Right cardiac atrium (tissue), 5 donors: ENCODE measurements around the gene RBKS. TPM values are rescaled to one million over a fixed set of nuclear protein-coding genes. Genes with fewer than 3 reads are reported as not detected.

Experiments
- ATAC-seq, 2 donors: fragments of 200-7000 bp; cut with Tn5 transposase; one replicate each; pipeline versions ENCODE4 v1.8.0 to v1.9.1; 2020; ENCODE audit warnings: moderate library complexity in 2 of 2, mild to moderate bottlenecking in 1 of 2
- DNase-seq, 3 donors: peaks; one replicate each; pipeline ENCODE4 v3.0.0-alpha.2; 2020
- H3K27ac ChIP-seq: one replicate; pipeline ENCODE4 v1.5.1; 2013; ENCODE audit warnings: mild to moderate bottlenecking, low read length, control low read depth, moderate library complexity
- H3K27me3 ChIP-seq: one replicate; pipeline ENCODE4 v1.6.1; 2013; ENCODE audit not compliant: control insufficient read depth, insufficient read depth
- H3K4me1 ChIP-seq: one replicate; pipeline ENCODE4 v1.6.1; 2013; ENCODE audit warnings: low read length; ENCODE audit not compliant: control insufficient read depth, insufficient read depth
- H3K4me3 ChIP-seq: one replicate; pipeline ENCODE4 v1.5.1; 2013; ENCODE audit warnings: low read length, control low read depth
- H3K9me3 ChIP-seq: one replicate; pipeline ENCODE4 v1.6.1; 2013; ENCODE audit warnings: low read length; ENCODE audit not compliant: control insufficient read depth
- WGBS: extraction: QIAGEN DNeasy Blood & Tissue Kit; methylation state at CpG from one replicate; pipeline ENCODE4 v1.1.7; 2013; 5-methylcytosine and 5-hydroxymethylcytosine counted together
- intact Hi-C, 4 donors: fragments of 100-400 bp; cut with DNase I; formaldehyde crosslinking; loops; one replicate each; pipeline versions ENCODE4 v1.11.0 to v1.14.0; 2022 to 2023
- polyA plus RNA-seq: library from polyadenylated mRNA; stranded (reverse); fragments of 200-250 nt; gene quantifications from one replicate; pipeline ENCODE4 v1.2.3, GENCODE V29; 2013
- total RNA-seq, 4 donors: library from RNA; stranded (reverse); fragmentation: NEBNext Ultra II Directional; extraction: Animal tissue kit (Norgen Biotek cat#: 25700); gene quantifications; one replicate each; pipeline ENCODE4 v1.2.1, GENCODE V29; 2021
- donor health status: healthy with polysubstance abuse.
- donor health status: DM: no; HTN: yes; CAD: no.
- donor health status: DM: no; HTN: no; CAD: no.
- donor health status: DM: no; HTN: yes; CAD: no; lungs with severe emphysema.
- donor health status: DM: yes; HTN: yes; CAD: no.

The RBKS gene
- total and polyA plus RNA-seq, 5 donors = 1.4 to 3.9 (median 2.6) TPM

DNA sequence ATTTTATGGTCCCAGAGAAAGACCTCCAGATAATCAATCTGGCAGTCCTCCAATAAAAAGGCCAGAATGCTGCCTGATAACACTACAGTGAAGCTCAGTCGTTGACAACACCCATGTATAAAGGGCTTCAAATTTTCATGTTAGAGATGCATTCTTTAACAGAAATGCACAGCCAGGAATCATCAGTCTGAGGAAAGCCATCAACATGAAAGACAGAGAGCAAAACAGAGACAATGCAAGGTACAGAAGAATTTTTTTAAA lies 14.1 kb upstream of the RBKS start:
- ATAC-seq (no peak), DNase-seq (no peak)
- Histone ChIP-seq H3K4me1 (peaks cover 7% of the 10 kb centered on the region), H3K27ac (no peak overlapping the region), H3K27me3 (no peaks in the 10 kb centered on the region), H3K9me3 (no peaks in the 10 kb centered on the region), H3K4me3 (no peak overlapping the region)
- 51% methylated on average over 1 of the region's 1 CpG for WGBS
- intact Hi-C loops = no loop called here

DNA sequence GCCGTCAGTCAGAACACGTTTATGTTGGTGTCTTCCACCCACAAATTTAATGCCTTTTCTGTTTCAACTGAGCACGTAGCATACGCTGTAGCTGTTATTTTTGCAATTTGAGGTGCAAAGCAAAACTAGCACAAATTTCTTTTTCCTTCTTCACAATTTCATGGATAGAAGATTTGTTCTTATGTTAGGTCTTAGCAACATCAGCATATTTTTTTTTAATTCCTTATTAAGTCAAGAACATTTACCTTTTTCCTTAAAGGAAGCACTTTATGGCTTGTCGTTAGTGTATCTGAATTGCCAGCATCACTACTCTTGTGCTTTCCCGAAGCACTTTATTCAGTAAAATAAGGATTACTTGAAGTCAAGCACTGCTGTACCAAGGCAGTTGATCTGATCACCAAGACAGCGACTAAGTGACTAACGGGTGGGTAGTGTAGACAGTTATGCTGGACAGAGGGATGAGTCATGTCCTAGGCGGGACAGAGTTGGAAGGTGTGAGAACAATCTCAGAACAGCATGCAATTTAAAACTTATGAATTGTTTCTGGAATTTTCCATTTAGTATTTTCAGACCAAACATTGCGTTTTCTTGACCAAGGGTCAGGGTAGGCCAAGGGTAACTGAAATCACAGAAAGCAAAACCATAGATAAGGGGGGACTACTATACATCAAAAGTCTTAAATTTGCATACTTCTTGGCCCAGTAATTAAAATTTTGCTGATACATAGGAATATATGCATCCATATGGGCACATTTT lies 13.6 kb upstream of the RBKS start:
- WGBS = 87% methylated on average over 10 of the region's 10 CpGs
- Histone ChIP-seq H3K9me3 (no peaks in the 10 kb centered on the region), H3K27me3 (no peaks in the 10 kb centered on the region), H3K4me3 (no peak overlapping the region), H3K4me1 (peaks cover 7% of the 10 kb centered on the region), H3K27ac (no peak overlapping the region)
- intact Hi-C loops = no loop called here
- ATAC-seq (peak in 1 of 2 donors; percentile 89), DNase-seq (no peak)

DNA sequence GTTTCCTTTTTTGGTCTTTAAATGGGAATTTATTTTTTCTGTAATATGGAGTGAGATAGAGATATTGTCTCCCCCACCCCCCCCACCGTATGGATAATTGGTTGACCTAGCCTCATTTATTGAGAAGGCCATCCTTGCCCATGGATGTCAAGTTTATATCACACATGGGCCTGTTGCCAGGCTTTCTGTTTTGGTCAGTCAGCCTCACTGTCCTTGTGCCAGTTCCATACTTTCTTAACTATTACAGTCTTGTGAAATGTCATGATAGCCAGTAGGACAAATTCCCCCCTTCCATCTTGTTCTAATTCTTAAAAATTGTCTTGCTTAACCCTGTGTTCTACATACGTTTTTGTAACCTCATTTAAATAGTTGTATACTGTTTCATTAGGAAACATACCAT lies 12.8 kb upstream of the RBKS start:
- ATAC-seq (no peak), DNase-seq (no peak)
- no peak overlapping the region for H3K4me3 ChIP-seq
- no peaks in the 10 kb centered on the region for H3K9me3 ChIP-seq
- H3K4me1 ChIP-seq = peaks cover 7% of the 10 kb centered on the region
- H3K27ac ChIP-seq = no peak overlapping the region
- intact Hi-C loops = no loop called here
- 69% methylated on average over 2 of the region's 2 CpGs for WGBS
- no peaks in the 10 kb centered on the region for H3K27me3 ChIP-seq

DNA sequence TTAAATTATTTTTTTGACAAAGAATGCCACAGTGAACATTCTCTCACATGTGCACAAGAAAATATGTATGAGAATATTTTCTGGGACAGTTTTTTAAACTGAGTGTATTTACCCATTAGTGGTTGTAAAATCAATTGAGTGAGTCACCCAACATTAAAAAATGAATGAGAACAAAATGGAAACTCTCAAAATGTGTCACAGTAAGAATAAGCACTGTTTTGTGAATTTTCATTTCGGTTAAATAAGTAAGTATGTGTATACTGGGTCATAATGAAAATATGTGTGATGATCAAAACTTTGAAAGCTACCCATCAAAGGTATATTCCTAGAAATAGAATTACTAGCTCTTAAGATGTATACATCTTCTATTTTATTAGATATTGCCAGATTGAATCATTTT lies 11.9 kb upstream of the RBKS start:
- H3K27ac ChIP-seq = no peak overlapping the region
- no peaks in the 10 kb centered on the region for H3K9me3 ChIP-seq
- WGBS = 96% methylated on average over 1 of the region's 1 CpG
- intact Hi-C loops = no loop called here
- no peak for ATAC-seq
- no peak overlapping the region for H3K4me3 ChIP-seq
- no peaks in the 10 kb centered on the region for H3K27me3 ChIP-seq
- no peak for DNase-seq
- peaks cover 7% of the 10 kb centered on the region for H3K4me1 ChIP-seq

DNA sequence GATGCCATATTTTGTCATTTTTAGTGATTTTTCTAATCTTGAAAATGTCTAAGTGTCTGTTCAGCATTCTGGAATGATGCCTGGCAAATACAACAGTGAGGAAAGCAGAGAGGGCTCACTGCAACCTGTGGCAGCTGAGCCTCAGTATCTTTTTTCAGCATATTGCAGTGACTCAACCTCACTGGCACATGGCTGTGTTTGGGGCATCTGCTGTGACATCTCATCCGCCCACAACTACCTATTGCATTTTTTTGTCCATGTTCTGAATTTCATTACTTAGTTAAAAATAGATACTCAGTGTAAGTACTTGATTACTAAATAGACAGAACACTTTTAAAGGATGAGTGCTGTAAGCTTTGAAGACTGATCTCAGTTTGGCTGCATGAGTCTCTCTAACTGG lies 11.0 kb upstream of the RBKS start:
- ATAC-seq (no peak), DNase-seq (no peak)
- Histone ChIP-seq H3K4me1 (peaks cover 5% of the 10 kb centered on the region), H3K27ac (no peak overlapping the region), H3K27me3 (no peaks in the 10 kb centered on the region), H3K9me3 (no peaks in the 10 kb centered on the region), H3K4me3 (no peak overlapping the region)
- 69% methylated on average over 1 of the region's 1 CpG for WGBS
- intact Hi-C loops = no loop called here

DNA sequence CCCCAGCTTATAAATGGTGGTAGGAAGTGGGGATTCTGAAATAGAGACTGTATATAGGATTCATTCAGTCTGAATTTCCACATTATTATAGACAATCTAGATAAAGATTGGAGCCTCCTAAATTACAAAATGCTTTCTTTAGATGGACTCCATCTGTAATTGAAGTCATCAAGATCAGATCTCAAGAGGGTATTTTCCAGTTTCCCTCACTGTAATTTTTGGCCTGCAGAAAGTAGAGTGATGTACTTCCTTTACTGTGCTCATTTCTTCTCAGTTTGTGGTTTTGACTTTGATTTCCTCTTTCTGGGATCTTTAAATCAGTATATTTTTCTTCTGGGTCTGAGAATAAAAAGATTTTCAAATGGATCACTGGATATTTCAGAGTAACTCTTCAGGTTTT lies 7.5 kb upstream of the RBKS start:
- ATAC-seq (no peak), DNase-seq (no peak)
- Histone ChIP-seq H3K9me3 (no peaks in the 10 kb centered on the region), H3K27ac (no peak overlapping the region), H3K27me3 (no peaks in the 10 kb centered on the region), H3K4me1 (no peaks in the 10 kb centered on the region), H3K4me3 (no peak overlapping the region)
- intact Hi-C loops = loop anchor here in 1 of 4 donors (10.0 kb wide), 1 partner anchor 497 kb away; the partner anchor contains the start of gene FOSL2

DNA sequence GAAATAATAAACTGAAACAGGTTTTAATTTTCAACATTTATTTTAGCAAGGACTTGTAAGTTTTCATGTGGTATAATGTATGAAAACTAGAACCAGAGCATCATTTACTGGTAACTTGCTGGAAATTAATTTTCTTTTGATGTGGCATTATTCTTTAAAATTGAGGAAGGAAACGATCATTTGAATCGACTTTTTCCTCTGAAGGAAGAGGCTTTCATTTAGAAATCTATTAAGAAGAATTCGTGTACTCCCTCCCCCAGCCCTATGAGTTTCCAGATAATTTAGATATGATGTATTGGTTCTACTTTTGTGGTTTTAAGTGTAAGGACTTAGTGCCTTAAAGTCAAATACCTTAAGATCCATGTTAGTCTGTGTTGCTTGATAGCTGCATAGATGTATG lies 2.8 kb upstream of the RBKS start:
- intact Hi-C loops = loop anchor here in 2 of 4 donors (5.0 to 10.0 kb wide), 2 partner anchors 499 to 502 kb away; partner anchors contain the start of gene FOSL2 (in 2 of the 2)
- Histone ChIP-seq H3K9me3 (no peaks in the 10 kb centered on the region), H3K27ac (no peak overlapping the region), H3K27me3 (no peaks in the 10 kb centered on the region), H3K4me3 (no peak overlapping the region), H3K4me1 (no peaks in the 10 kb centered on the region)
- WGBS = 57% methylated on average over 3 of the region's 3 CpGs
- no peak for DNase-seq
- ATAC-seq = no peak

DNA sequence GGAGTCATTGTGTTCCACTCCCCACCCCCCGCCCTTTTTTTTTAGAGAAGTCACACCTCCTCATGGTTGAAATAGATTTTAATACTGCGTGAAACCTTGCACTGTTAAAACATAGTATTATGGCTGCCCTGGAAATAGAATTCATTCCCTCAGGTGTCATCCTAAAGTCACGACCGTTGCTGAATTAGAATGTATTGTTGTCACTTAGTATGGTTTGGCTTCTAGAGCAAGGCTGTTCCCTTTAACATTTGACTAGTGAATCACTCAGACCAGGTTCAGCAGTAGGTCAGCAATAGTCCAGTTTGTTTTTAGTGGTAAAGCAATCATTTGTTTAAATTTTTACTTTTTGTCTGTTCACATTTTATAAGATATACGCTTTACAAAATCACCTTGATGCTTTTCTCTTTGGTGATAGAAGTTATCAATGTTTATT lies 1.5 kb upstream of the RBKS start:
- DNase-seq (no peak), ATAC-seq (no peak)
- Histone ChIP-seq H3K27ac (no peak overlapping the region), H3K27me3 (no peaks in the 10 kb centered on the region), H3K4me3 (peak overlapping the region; percentile 66), H3K4me1 (no peaks in the 10 kb centered on the region), H3K9me3 (no peaks in the 10 kb centered on the region)
- intact Hi-C loops = loop anchor here in 3 of 4 donors (2.0 to 10.0 kb wide), 3 partner anchors 499 to 503 kb away; partner anchors contain the start of gene FOSL2 (in 2 of the 3)
- 81% methylated on average over 5 of the region's 5 CpGs for WGBS

DNA sequence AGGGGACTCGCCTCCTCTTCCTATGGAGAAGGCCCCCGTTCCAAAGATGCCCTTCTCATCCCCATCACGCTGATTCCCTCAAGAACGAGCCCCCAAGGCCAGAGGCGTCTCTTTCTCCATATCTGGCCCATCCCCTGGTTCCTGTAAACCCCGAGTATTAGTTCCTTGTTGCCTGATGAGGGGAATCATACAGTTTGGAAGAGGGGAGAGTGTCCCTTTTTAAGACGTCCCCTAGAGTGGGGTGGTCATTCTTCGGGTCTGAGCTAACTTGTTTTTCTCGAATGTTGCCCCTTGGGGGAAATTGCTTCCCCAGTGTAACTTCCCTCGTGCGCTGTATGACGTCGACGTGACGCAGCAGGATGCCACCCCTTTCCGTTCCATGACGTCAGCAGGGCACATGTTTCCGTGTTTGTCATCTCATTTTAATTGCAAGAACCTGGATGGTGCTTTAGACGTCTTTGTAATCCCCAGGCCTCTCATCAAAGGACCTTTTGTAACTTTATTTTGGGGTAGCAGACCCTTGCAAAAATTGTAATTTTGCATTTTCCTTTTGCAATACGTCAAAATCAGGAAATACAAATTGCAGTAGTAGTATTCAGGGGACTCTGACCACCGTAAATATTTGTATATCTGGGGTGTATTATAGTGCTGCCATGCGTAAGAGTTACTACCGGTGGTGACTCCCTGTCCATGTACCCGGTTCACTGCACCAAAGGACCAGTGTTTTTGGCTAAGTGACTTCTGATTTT lies 911 bp upstream of the RBKS start:
- H3K4me3 ChIP-seq = peak overlapping the region; percentile 66
- DNase-seq (peak; percentile 86 to 88 (median 86)), ATAC-seq (peak; percentile 29 to 46)
- H3K4me1 ChIP-seq = no peaks in the 10 kb centered on the region
- intact Hi-C loops = loop anchor here in 3 of 4 donors (2.0 to 10.0 kb wide), 3 partner anchors 500 to 504 kb away; partner anchors contain the start of gene FOSL2 (in 2 of the 3)
- 15% methylated on average over 24 of the region's 24 CpGs for WGBS
- no peaks in the 10 kb centered on the region for H3K27me3 ChIP-seq
- no peaks in the 10 kb centered on the region for H3K9me3 ChIP-seq
- peak overlapping the region; percentile 91 for H3K27ac ChIP-seq

DNA sequence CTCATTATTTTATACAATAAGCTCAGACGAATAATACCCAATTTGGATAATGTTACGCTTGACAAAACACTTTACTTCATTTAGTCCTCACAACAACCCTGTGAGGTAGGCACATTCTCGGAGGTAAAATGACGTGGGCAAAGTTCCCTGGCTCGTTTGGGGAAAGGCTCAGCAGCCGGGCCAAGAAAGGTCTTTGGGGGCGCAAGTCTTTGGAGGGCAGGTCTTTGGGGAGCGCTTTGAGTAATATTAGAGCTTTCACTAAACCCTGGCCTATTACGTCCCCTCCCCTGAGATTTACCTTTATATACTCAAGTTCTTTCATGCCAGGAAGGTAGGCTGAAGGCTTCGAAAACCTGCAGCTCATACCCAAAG lies 427 bp downstream of the RBKS start:
- intact Hi-C loops = loop anchor here in 3 of 4 donors (2.0 to 10.0 kb wide), 3 partner anchors 501 to 505 kb away; partner anchors contain the start of gene FOSL2 (in 2 of the 3)
- H3K27ac ChIP-seq = peak overlapping the region; percentile 95
- peak in 2 of 3 donors; percentile 18 to 53 for DNase-seq
- 21% methylated on average over 10 of the region's 10 CpGs for WGBS
- no peaks in the 10 kb centered on the region for H3K4me1 ChIP-seq
- H3K9me3 ChIP-seq = no peaks in the 10 kb centered on the region
- no peaks in the 10 kb centered on the region for H3K27me3 ChIP-seq
- no peak for ATAC-seq
- H3K4me3 ChIP-seq = peak overlapping the region; percentile 66

DNA sequence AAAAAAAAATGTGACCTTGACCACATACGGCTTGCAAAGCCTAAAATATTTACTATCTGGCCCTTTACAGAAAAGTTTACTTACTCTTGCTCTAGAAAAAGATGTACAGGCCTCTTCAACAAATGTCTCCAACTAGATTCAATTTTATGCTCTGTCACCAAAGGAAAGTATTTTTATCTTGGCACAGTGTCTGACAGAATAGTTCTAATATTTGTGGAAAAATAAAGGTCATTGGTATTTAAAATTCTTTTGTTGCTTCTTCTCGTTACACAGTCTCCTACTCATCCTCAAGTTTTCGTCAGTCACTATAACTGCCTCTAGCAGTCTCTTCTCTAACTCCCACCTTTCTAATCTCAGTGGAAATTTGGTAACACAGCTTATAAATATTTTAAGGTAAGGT lies 1.4 kb downstream of the RBKS start:
- ATAC-seq (no peak), DNase-seq (no peak)
- Histone ChIP-seq H3K27ac (no peak overlapping the region), H3K4me1 (no peaks in the 10 kb centered on the region), H3K9me3 (no peaks in the 10 kb centered on the region), H3K27me3 (no peaks in the 10 kb centered on the region), H3K4me3 (no peak overlapping the region)
- 46% methylated on average over 3 of the region's 3 CpGs for WGBS
- intact Hi-C loops = no loop called here
